ENCODE data around the gene PIK3R5. TPM values are rescaled to one million over a fixed set of nuclear protein-coding genes. Genes with fewer than 3 reads are reported as not detected.

The PIK3R5 gene
- total and polyA plus RNA-seq, 2 donors (not counting 3 experiments of a cell fraction or from before 2014, with no cell fraction given) = not detected

DNA sequence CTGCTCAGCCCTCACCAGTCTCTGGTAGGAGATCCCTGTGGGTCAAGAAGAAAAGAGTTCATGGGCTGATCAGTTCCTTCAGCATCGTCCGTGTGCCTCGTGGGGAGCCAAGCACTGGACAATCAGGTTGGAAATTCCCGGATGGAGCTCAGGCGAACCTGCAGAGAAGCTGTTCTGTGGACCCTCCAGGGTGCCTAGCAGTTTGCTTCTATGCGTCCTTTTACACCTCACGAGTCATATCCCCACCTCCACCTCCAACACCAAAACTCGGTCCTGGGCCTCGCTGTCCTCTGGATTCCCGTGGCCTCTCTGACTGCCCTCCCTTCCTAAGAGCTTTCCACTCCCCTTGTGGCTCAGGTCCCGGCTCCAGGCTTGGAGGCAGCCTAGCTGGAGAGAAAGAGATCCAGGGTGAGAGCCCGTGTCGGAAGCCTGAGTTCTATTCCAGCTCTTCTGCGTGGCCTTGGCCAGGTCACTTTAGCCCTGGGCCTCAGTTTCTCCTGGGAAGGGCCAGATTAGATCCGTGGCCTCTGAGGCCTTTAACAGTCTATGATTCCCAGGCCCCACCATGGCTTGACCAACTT lies 71.8 kb downstream of the PIK3R5 start:
- no peak overlapping the region for H3K9ac ChIP-seq (replicated peaks; ENCODE audit: extremely low read depth, insufficient read depth, low read length)
- no TSS peak for BruUV-seq (replicated peaks)
- no peaks in the 10 kb centered on the region for H3K36me3 ChIP-seq (ENCODE audit: control insufficient read depth in 2 of 2, extremely low read depth in 1 of 2, insufficient read depth in 2 of 2, low read length in 2 of 2)
- DNase-seq (ENCODE audit: low read depth, low spot score) (no peak), FAIRE-seq (no peak)
- H3K4me3 ChIP-seq (replicated peaks in 1 of 3; ENCODE audit: insufficient read depth in 1 of 3, low read depth in 1 of 3, low read length in 3 of 3) = no peak overlapping the region
- ChIA-PET CTCF (interaction anchor here (1.3 to 1.8 kb wide), 6 partner anchors 14 to 833 kb away, joined by 3 to 7 read pairs (median 4); no protein-coding TSS in a partner anchor), POLR2A (no interaction called here)
- H3K27ac ChIP-seq (ENCODE audit: insufficient read depth, low read depth, low read length) = no peak overlapping the region
- intact Hi-C loops (cut with micrococcal nuclease) (loop anchor here (10.0 kb wide), 1 partner anchor 631 kb away; no protein-coding TSS in a partner anchor), dilution Hi-C loops (cut with MboI; ENCODE audit: extremely low pct_ligation_motif_present, low sequenced_read_pairs) (no loop called here)
- H4K20me1 ChIP-seq (replicated peaks; ENCODE audit: control insufficient read depth, extremely low read depth, insufficient read depth, low read length) = no peaks in the 10 kb centered on the region
- TF ChIP-seq, protein P1, sequence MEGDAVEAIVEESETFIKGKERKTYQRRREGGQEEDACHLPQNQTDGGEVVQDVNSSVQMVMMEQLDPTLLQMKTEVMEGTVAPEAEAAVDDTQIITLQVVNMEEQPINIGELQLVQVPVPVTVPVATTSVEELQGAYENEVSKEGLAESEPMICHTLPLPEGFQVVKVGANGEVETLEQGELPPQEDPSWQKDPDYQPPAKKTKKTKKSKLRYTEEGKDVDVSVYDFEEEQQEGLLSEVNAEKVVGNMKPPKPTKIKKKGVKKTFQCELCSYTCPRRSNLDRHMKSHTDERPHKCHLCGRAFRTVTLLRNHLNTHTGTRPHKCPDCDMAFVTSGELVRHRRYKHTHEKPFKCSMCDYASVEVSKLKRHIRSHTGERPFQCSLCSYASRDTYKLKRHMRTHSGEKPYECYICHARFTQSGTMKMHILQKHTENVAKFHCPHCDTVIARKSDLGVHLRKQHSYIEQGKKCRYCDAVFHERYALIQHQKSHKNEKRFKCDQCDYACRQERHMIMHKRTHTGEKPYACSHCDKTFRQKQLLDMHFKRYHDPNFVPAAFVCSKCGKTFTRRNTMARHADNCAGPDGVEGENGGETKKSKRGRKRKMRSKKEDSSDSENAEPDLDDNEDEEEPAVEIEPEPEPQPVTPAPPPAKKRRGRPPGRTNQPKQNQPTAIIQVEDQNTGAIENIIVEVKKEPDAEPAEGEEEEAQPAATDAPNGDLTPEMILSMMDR (IDR thresholded peaks at IDR 0.05; ENCODE audit: extremely low read depth in 1 of 2, insufficient read depth in 1 of 2, low read depth in 1 of 2, low read length in 2 of 2) = no peak
- TF ChIP-seq GATA2 (IDR thresholded peaks at IDR 0.05; ENCODE audit: insufficient read depth, insufficient read length, low read depth, low read length) = no peak
- TF ChIP-seq JUN (IDR thresholded peaks at IDR 0.05; ENCODE audit: borderline replicate concordance, insufficient read depth, insufficient read length, low read depth) = no peak
- no peak for TF ChIP-seq POLR2A (IDR thresholded peaks at IDR 0.05; ENCODE audit: low read depth, low read length)
- TF ChIP-seq, protein P2, sequence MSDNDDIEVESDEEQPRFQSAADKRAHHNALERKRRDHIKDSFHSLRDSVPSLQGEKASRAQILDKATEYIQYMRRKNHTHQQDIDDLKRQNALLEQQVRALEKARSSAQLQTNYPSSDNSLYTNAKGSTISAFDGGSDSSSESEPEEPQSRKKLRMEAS (IDR thresholded peaks at IDR 0.05; ENCODE audit: insufficient read depth, insufficient read length) = no peak
- TF ChIP-seq EZH2 (IDR thresholded peaks at IDR 0.05; ENCODE audit: borderline replicate concordance, low read depth, low read length, severe bottlenecking) = no peak
- TF ChIP-seq POLR2AphosphoS5 (IDR thresholded peaks at IDR 0.05; ENCODE audit: insufficient read depth, low read depth, low read length) = no peak
- TF ChIP-seq FOS (IDR thresholded peaks at IDR 0.05; ENCODE audit: borderline replicate concordance, insufficient read depth, low read length) = no peak
- no peak for TF ChIP-seq MYC (IDR thresholded peaks at IDR 0.05; ENCODE audit: low read depth, low read length)
- H3K9me3 ChIP-seq (replicated peaks; ENCODE audit: control insufficient read depth, insufficient read depth, low read length) = no peaks in the 10 kb centered on the region
- H3K4me1 ChIP-seq (ENCODE audit: control insufficient read depth, extremely low read depth, insufficient read depth, low read length) = no peaks in the 10 kb centered on the region
- H3K9me1 ChIP-seq (replicated peaks; ENCODE audit: control insufficient read depth, extremely low read depth, insufficient read depth, low read length) = no peaks in the 10 kb centered on the region
- no peaks in the 10 kb centered on the region for H3K79me2 ChIP-seq (ENCODE audit: control insufficient read depth, insufficient read depth, low read length)
- H2AFZ ChIP-seq (ENCODE audit: low read depth, low read length) = no peak overlapping the region
- no peak overlapping the region for H3K4me2 ChIP-seq (ENCODE audit: insufficient read depth, low read length)
- no peaks in the 10 kb centered on the region for H3K27me3 ChIP-seq (ENCODE audit: control insufficient read depth in 2 of 2, insufficient read depth in 2 of 2, low read length in 2 of 2)

All from endothelial cell of umbilical vein (primary cell).